ENCODE data around the gene FARP2.

DNA sequence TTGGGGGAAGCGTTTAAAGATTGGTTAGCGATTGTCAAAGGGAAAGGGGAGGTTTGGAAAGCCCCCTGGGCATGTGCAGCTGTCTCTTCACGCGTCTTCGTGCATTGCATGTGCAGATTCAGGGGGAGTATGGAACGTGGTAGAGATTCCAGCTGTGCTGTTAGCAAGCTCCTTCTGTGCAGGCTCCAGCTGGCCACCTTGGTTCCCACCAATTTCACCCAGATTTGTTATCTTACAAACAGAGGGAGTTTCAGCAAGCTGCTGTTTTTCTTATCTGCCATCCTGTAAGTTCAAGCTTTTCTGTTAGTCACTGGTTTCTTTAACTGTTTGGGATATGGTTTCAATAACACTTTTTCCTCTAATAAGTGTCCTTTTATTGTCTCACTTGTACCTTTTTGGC, 30.4 kb downstream of the FARP2 start:
- TF ChIP-seq, protein P1, sequence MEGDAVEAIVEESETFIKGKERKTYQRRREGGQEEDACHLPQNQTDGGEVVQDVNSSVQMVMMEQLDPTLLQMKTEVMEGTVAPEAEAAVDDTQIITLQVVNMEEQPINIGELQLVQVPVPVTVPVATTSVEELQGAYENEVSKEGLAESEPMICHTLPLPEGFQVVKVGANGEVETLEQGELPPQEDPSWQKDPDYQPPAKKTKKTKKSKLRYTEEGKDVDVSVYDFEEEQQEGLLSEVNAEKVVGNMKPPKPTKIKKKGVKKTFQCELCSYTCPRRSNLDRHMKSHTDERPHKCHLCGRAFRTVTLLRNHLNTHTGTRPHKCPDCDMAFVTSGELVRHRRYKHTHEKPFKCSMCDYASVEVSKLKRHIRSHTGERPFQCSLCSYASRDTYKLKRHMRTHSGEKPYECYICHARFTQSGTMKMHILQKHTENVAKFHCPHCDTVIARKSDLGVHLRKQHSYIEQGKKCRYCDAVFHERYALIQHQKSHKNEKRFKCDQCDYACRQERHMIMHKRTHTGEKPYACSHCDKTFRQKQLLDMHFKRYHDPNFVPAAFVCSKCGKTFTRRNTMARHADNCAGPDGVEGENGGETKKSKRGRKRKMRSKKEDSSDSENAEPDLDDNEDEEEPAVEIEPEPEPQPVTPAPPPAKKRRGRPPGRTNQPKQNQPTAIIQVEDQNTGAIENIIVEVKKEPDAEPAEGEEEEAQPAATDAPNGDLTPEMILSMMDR (IDR thresholded peaks at IDR 0.05), result no peak
- TF ChIP-seq POLR2AphosphoS5 (IDR thresholded peaks at IDR 0.05), result no peak
